ENCODE results near the gene PODNL1.

- TF ChIP-seq CTCF (IDR thresholded peaks at IDR 0.05) (no peak), POLR2A (IDR thresholded peaks at IDR 0.05) (no peak)
Measured at GRCh38 chr19:13983213-13983889, 45.1 kb upstream of the PODNL1 start.

Data from Peyer's patch (tissue), 4 donors.